Activated CD4-positive, alpha-beta T cell treated with anti-CD3 and anti-CD28 coated beads, Interleukin-2, amount 50 U/mL, for 48 hours (primary cell): ENCODE measurements around the gene PRDM2.
"Not testable (repeated sequence)": the region's sequence is repeated elsewhere in the genome, so short reads cannot be mapped to it uniquely, and the experiment has no call there.

Source experiments
- DNase-seq, 2 experiments: peaks; one replicate each; pipeline ENCODE4 v3.0.0-alpha.2; 2020

PRDM2 gene

GRCh38 chr1:13701271-13701640 lies 1.3 kb downstream of the PRDM2 start:
- no peak for DNase-seq

GRCh38 chr1:13702425-13703127 lies 2.6 kb downstream of the PRDM2 start:
- DNase-seq, result peak; percentile 53 to 60

- no peak for DNase-seq
Observed at GRCh38 chr1:13703128-13703513, 3.1 kb downstream of the PRDM2 start.

- no peak for DNase-seq
Observed at GRCh38 chr1:13703558-13704490, 3.8 kb downstream of the PRDM2 start.

GRCh38 chr1:13706046-13706445 lies 6.1 kb downstream of the PRDM2 start:
- no peak for DNase-seq

GRCh38 chr1:13707164-13707563 lies 7.2 kb downstream of the PRDM2 start:
- no peak for DNase-seq

GRCh38 chr1:13708380-13708982 lies 8.5 kb downstream of the PRDM2 start:
- DNase-seq, result no peak

- no peak for DNase-seq
Observed at GRCh38 chr1:13710086-13710485, 10.1 kb downstream of the PRDM2 start.

GRCh38 chr1:13714851-13715250 lies 14.9 kb downstream of the PRDM2 start:
- no peak for DNase-seq

GRCh38 chr1:13715616-13716287 lies 15.8 kb downstream of the PRDM2 start:
- DNase-seq, result not testable (repeated sequence)

- DNase-seq, result no peak
Observed at GRCh38 chr1:13722808-13723360, 22.9 kb downstream of the PRDM2 start.

- DNase-seq, result no peak
Observed at GRCh38 chr1:13723810-13724209, 23.8 kb downstream of the PRDM2 start.

GRCh38 chr1:13725714-13726175 lies 25.8 kb downstream of the PRDM2 start:
- peak; percentile 49 to 55 for DNase-seq

- DNase-seq, result no peak
Observed at GRCh38 chr1:13728091-13728715, 28.2 kb downstream of the PRDM2 start.

GRCh38 chr1:13730291-13730690 lies 30.3 kb downstream of the PRDM2 start:
- DNase-seq, result no peak

GRCh38 chr1:13730751-13731482 lies 30.9 kb downstream of the PRDM2 start:
- peak; percentile 76 to 81 for DNase-seq

GRCh38 chr1:13731897-13732296 lies 31.9 kb downstream of the PRDM2 start:
- DNase-seq, result no peak

- no peak for DNase-seq
Observed at GRCh38 chr1:13732971-13733667, 33.1 kb downstream of the PRDM2 start.

GRCh38 chr1:13733711-13734110 lies 33.7 kb downstream of the PRDM2 start:
- DNase-seq, result no peak

- DNase-seq, result no peak
Observed at GRCh38 chr1:13735168-13735930, 35.4 kb downstream of the PRDM2 start.
